Transverse colon (tissue), 4 donors: Measurements from ENCODE around the gene AVPR2.

Source experiments
- EP300 ChIP-seq: sonication (generic); formaldehyde crosslinking; IDR thresholded peaks from one replicate; pipeline ENCODE4 v1.6.1; 2017; ENCODE audit warnings: antibody characterized with exemption, low read depth
- POLR2A ChIP-seq: fragments of 450-650 bp; IDR thresholded peaks from one replicate; pipeline ENCODE4 v1.6.1; 2016; ENCODE audit warnings: antibody characterized with exemption, mild to moderate bottlenecking, moderate library complexity
- POLR2AphosphoS5 ChIP-seq, 3 donors: sonication (generic); formaldehyde crosslinking; IDR thresholded peaks; one replicate each; pipeline ENCODE4 v1.6.1; 2016; ENCODE audit warnings: antibody characterized with exemption in 3 of 3
- TF ChIP-seq, protein P1 (sequence below), 5 experiments: fragments of 200-600 bp in 3 of 5; fragments of 450-650 bp in 2 of 5; sonication (generic) in 3 of 5; IDR thresholded peaks; 1 replicate in 2 of 5; 2 replicates in 3 of 5; pipeline ENCODE4 v1.5.1; 2016 to 2017; ENCODE audit warnings: antibody characterized with exemption in 5 of 5, inconsistent platforms in 3 of 5, mild to moderate bottlenecking in 2 of 5, moderate library complexity in 1 of 5

DNA sequence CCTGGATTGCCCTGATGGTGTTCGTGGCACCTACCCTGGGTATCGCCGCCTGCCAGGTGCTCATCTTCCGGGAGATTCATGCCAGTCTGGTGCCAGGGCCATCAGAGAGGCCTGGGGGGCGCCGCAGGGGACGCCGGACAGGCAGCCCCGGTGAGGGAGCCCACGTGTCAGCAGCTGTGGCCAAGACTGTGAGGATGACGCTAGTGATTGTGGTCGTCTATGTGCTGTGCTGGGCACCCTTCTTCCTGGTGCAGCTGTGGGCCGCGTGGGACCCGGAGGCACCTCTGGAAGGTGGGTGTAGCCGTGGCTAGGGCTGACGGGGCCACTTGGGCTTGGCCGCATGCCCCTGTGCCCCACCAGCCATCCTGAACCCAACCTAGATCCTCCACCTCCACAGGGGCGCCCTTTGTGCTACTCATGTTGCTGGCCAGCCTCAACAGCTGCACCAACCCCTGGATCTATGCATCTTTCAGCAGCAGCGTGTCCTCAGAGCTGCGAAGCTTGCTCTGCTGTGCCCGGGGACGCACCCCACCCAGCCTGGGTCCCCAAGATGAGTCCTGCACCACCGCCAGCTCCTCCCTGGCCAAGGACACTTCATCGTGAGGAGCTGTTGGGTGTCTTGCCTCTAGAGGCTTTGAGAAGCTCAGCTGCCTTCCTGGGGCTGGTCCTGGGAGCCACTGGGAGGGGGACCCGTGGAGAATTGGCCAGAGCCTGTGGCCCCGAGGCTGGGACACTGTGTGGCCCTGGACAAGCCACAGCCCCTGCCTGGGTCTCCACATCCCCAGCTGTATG is 1.8 kb downstream of the AVPR2 start:
- TF ChIP-seq, protein P1, sequence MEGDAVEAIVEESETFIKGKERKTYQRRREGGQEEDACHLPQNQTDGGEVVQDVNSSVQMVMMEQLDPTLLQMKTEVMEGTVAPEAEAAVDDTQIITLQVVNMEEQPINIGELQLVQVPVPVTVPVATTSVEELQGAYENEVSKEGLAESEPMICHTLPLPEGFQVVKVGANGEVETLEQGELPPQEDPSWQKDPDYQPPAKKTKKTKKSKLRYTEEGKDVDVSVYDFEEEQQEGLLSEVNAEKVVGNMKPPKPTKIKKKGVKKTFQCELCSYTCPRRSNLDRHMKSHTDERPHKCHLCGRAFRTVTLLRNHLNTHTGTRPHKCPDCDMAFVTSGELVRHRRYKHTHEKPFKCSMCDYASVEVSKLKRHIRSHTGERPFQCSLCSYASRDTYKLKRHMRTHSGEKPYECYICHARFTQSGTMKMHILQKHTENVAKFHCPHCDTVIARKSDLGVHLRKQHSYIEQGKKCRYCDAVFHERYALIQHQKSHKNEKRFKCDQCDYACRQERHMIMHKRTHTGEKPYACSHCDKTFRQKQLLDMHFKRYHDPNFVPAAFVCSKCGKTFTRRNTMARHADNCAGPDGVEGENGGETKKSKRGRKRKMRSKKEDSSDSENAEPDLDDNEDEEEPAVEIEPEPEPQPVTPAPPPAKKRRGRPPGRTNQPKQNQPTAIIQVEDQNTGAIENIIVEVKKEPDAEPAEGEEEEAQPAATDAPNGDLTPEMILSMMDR (IDR thresholded peaks at IDR 0.05), result no peak
- TF ChIP-seq POLR2A (no peak), EP300 (no peak), POLR2AphosphoS5 (IDR thresholded peaks at IDR 0.05) (no peak)
